Activated CD4-positive, alpha-beta T cell treated with anti-CD3 and anti-CD28 coated beads, Interleukin-2, Interleukin-6, amounts not matched to agents 100 ng/mL and 50 ng/mL, durations not matched to agents 16 hours and 8 hours (primary cell): ENCODE measurements around the gene FAM186B.
A peak's percentile ranks its signal among the peaks of the same experiment; 100 is the strongest.

ENCODE experiments used
- DNase-seq: peaks from one replicate; pipeline ENCODE4 v3.0.0-alpha.2; 2020

Gene FAM186B

GRCh38 chr12:49548822-49549648 is 56.4 kb downstream of the FAM186B start:
- DNase-seq = no peak

- DNase-seq = no peak
These were observed 57.0 kb downstream of the FAM186B start for GRCh38 chr12:49548481-49548821.

- DNase-seq = no peak
These were observed 58.2 kb downstream of the FAM186B start for GRCh38 chr12:49547090-49547690.

- DNase-seq = no peak
These were observed 59.0 kb downstream of the FAM186B start for GRCh38 chr12:49546481-49546880.

GRCh38 chr12:49545815-49546214 is 59.6 kb downstream of the FAM186B start:
- no peak for DNase-seq

GRCh38 chr12:49543914-49544815 is 61.3 kb downstream of the FAM186B start:
- no peak for DNase-seq

- no peak for DNase-seq
These were observed 62.1 kb downstream of the FAM186B start for GRCh38 chr12:49543221-49543913.

GRCh38 chr12:49542592-49543160 is 62.8 kb downstream of the FAM186B start:
- DNase-seq = no peak

- DNase-seq = no peak
These were observed 63.4 kb downstream of the FAM186B start for GRCh38 chr12:49541911-49542505.

GRCh38 chr12:49541140-49541861 is 64.1 kb downstream of the FAM186B start:
- DNase-seq = no peak

- no peak for DNase-seq
These were observed 65.0 kb downstream of the FAM186B start for GRCh38 chr12:49540229-49541139.

- no peak for DNase-seq
These were observed 65.8 kb downstream of the FAM186B start for GRCh38 chr12:49539406-49540228.

GRCh38 chr12:49538510-49539403 is 66.7 kb downstream of the FAM186B start, which contains the start of gene KCNH3:
KCNH3 (plus strand) TSS chr12:49539030; CDS start chr12:49539417, 387 bp downstream.
- peak; percentile 85 for DNase-seq

GRCh38 chr12:49537752-49538509 is 67.5 kb downstream of the FAM186B start:
- DNase-seq = no peak
